Measurements from ENCODE around the gene NOVA2. TPM values are rescaled to one million over a fixed set of nuclear protein-coding genes. Genes with fewer than 3 reads are reported as not detected.

The NOVA2 gene
- total and polyA plus RNA-seq, 2 donors (not counting 1 experiment from before 2014, with no cell fraction given): not detected

DNA sequence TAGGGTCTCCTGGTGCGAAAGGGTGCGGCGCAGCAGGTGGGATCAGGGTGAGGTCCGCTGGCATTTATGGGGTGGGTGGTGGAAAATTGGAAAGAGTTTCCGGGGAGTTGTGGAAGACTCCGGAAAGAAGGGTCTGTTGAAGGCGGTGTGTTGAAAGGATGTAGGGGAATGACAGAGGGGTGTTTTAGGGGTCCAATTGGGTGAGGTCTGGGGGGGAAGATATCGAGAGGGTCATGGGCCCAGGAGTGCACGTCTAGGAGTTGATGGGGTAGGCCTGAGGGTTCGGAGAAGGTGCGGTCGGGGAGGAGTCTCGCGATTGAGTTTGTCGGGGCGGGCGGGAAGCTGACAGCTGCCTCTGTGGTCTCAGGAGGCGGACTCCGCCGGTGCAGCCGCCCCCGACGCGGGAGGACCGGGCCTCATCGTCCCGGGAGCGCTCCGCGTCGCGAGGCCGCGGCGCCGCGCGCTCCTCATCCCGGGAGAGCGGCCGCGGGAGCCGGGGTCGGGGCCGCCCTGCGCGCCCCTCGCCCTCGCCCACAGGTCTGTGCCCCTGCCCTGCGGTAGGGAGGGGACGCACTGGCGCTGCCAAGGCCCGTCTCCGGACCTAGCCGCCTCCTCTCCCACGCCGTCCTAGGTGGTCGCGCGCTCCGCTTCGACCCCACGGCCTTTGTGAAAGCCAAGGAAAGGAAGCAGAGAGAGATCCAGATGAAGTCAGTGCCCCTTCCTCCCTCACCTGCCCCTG is 42.2 kb upstream of the NOVA2 start:
- TF ChIP-seq EZH2 (IDR thresholded peaks at IDR 0.05; ENCODE audit: borderline replicate concordance, insufficient read depth, low read depth, low read length, poor library complexity, severe bottlenecking): peak; percentile 86
- TF ChIP-seq, protein P1, sequence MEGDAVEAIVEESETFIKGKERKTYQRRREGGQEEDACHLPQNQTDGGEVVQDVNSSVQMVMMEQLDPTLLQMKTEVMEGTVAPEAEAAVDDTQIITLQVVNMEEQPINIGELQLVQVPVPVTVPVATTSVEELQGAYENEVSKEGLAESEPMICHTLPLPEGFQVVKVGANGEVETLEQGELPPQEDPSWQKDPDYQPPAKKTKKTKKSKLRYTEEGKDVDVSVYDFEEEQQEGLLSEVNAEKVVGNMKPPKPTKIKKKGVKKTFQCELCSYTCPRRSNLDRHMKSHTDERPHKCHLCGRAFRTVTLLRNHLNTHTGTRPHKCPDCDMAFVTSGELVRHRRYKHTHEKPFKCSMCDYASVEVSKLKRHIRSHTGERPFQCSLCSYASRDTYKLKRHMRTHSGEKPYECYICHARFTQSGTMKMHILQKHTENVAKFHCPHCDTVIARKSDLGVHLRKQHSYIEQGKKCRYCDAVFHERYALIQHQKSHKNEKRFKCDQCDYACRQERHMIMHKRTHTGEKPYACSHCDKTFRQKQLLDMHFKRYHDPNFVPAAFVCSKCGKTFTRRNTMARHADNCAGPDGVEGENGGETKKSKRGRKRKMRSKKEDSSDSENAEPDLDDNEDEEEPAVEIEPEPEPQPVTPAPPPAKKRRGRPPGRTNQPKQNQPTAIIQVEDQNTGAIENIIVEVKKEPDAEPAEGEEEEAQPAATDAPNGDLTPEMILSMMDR (IDR thresholded peaks at IDR 0.05): no peak
- Histone ChIP-seq H3K27ac (ENCODE audit: low read length in 2 of 2) (no peak overlapping the region), H3K4me2 (replicated peaks; ENCODE audit: low read depth, low read length, poor library complexity, severe bottlenecking) (peak overlapping the region; percentile 100), H3K4me3 (ENCODE audit: control extremely low read depth in 1 of 5, extremely low read depth in 1 of 5, insufficient read depth in 1 of 5, low read depth in 2 of 5, low read length in 4 of 5) (peak overlapping the region; percentile 65 to 81 (median 76)), H3K27me3 (replicated peaks in 1 of 4; ENCODE audit: control extremely low read depth in 1 of 4, control insufficient read depth in 3 of 4, insufficient read depth in 4 of 4, low read length in 3 of 4) (peaks cover 0 to 21% (median 7%) of the 10 kb centered on the region in 4 experiments), H3K4me1 (ENCODE audit: control insufficient read depth in 2 of 2, insufficient read depth in 2 of 2, low read length in 2 of 2) (peaks cover 19 to 22% of the 10 kb centered on the region in 2 donors), H3K36me3 (replicated peaks in 1 of 2; ENCODE audit: control extremely low read depth in 1 of 2, control insufficient read depth in 1 of 2, extremely low read depth in 1 of 2, insufficient read depth in 2 of 2, low read length in 1 of 2) (no peaks in the 10 kb centered on the region), H3K9ac (ENCODE audit: low read length) (peak overlapping the region; percentile 68), H3K79me2 (ENCODE audit: control insufficient read depth, insufficient read depth, low read length) (no peaks in the 10 kb centered on the region), H2AFZ (ENCODE audit: insufficient read depth, low read depth, low read length, poor library complexity, severe bottlenecking) (peak overlapping the region; percentile 97), H3K9me3 (ENCODE audit: control extremely low read depth in 1 of 3, control insufficient read depth in 2 of 3, insufficient read depth in 1 of 3, low read length in 2 of 3) (peaks cover 0 to 10% (median 0%) of the 10 kb centered on the region in 3 donors), H4K20me1 (ENCODE audit: control insufficient read depth, insufficient read depth, low read length, poor library complexity, severe bottlenecking) (peaks cover 6% of the 10 kb centered on the region)
- DNase-seq (peak; percentile 63), ATAC-seq (ENCODE audit: low read depth) (peak; percentile 18)
- peak overlapping the region; percentile 69 for H3K27ac Mint-ChIP-seq
- peaks cover 18% of the 10 kb centered on the region for H3K27me3 Mint-ChIP-seq
- H3K9me3 Mint-ChIP-seq (ENCODE audit: insufficient read depth): no peaks in the 10 kb centered on the region
- WGBS (ENCODE audit: insufficient coverage): 5% methylated on average over 63 of the region's 63 CpGs
- H3K4me1 Mint-ChIP-seq: peaks cover 18% of the 10 kb centered on the region
- ChIA-PET CTCF (interaction anchor here (4.9 kb wide), 1 partner anchor 13 kb away, joined by 28 read pairs; no protein-coding TSS in a partner anchor), POLR2A (interaction anchor here (1.2 kb wide), 1 partner anchor 247 kb away, joined by 3 read pairs; the partner anchor contains the start of gene SIX5)
- intact Hi-C loops (cut with micrococcal nuclease): loop anchor here (1.0 to 10.0 kb wide), 7 partner anchors 21 to 1589 kb away; partner anchors contain the start of genes BICRA, CCDC61, SIX5 and SYMPK
- peak overlapping the region; percentile 94 for H3K4me3 Mint-ChIP-seq

Measured in B cell (primary cell).